Hematopoietic multipotent progenitor cell (in vitro differentiated cells): ENCODE measurements around the gene TMEM106C. TPM values are rescaled to one million over a fixed set of nuclear protein-coding genes. Genes with fewer than 3 reads are reported as not detected.

ENCODE experiments used
- DNase-seq, 3 donors: peaks; one replicate each; pipeline ENCODE4 v3.0.0-alpha.2; 2011 to 2015; ENCODE audit warnings: low read depth in 2 of 3, low spot score in 2 of 3
- total RNA-seq: library from RNA; depleted of rRNA; stranded (reverse); fragments of >200 nt; gene quantifications from one replicate; pipeline ENCODE4 v1.2.3, GENCODE V29; 2012

Gene TMEM106C
- 40.7 TPM for total RNA-seq

- peak; percentile 92 to 98 (median 94) for DNase-seq
Observed at GRCh38 chr12:47963340-47964040, at the start of gene TMEM106C. Gene TMEM106C, plus strand, starts transcription at chr12:47963596. Its CDS starts 641 bp downstream, at chr12:47964237.

GRCh38 chr12:47920913-47921312 is 42.5 kb upstream of the TMEM106C start:
- no peak for DNase-seq

GRCh38 chr12:47921907-47922306 is 41.5 kb upstream of the TMEM106C start:
- DNase-seq = no peak

- no peak for DNase-seq
Observed at GRCh38 chr12:47927346-47927745, 36.0 kb upstream of the TMEM106C start.

GRCh38 chr12:47930634-47931033 is 32.8 kb upstream of the TMEM106C start:
- no peak for DNase-seq

GRCh38 chr12:47931187-47931586 is 32.2 kb upstream of the TMEM106C start:
- DNase-seq = no peak

GRCh38 chr12:47935184-47935583 is 28.2 kb upstream of the TMEM106C start:
- no peak for DNase-seq

GRCh38 chr12:47938093-47938492 is 25.3 kb upstream of the TMEM106C start:
- DNase-seq = peak in 2 of 3 donors; percentile 15 to 28

- no peak for DNase-seq
Observed at GRCh38 chr12:47938594-47938993, 24.8 kb upstream of the TMEM106C start.

GRCh38 chr12:47939009-47939601 is 24.3 kb upstream of the TMEM106C start:
- DNase-seq = no peak

GRCh38 chr12:47940773-47941474 is 22.5 kb upstream of the TMEM106C start:
- no peak for DNase-seq

- DNase-seq = no peak
Observed at GRCh38 chr12:47941475-47941780, 22.0 kb upstream of the TMEM106C start.

GRCh38 chr12:47941871-47942613 is 21.4 kb upstream of the TMEM106C start:
- DNase-seq = peak in 2 of 3 donors; percentile 48 to 58

- DNase-seq = no peak
Observed at GRCh38 chr12:47942614-47943225, 20.7 kb upstream of the TMEM106C start.

- DNase-seq = no peak
Observed at GRCh38 chr12:47943623-47944340, 19.6 kb upstream of the TMEM106C start.

- DNase-seq = no peak
Observed at GRCh38 chr12:47944685-47945340, 18.6 kb upstream of the TMEM106C start.

GRCh38 chr12:47945341-47945728 is 18.1 kb upstream of the TMEM106C start:
- no peak for DNase-seq

- DNase-seq = peak in 2 of 3 donors; percentile 29 to 64
Observed at GRCh38 chr12:47946413-47947323, 16.7 kb upstream of the TMEM106C start.

- DNase-seq = no peak
Observed at GRCh38 chr12:47947341-47947740, 16.1 kb upstream of the TMEM106C start.
